ENCODE data around the gene TAF1C.

The TAF1C gene, protein sequence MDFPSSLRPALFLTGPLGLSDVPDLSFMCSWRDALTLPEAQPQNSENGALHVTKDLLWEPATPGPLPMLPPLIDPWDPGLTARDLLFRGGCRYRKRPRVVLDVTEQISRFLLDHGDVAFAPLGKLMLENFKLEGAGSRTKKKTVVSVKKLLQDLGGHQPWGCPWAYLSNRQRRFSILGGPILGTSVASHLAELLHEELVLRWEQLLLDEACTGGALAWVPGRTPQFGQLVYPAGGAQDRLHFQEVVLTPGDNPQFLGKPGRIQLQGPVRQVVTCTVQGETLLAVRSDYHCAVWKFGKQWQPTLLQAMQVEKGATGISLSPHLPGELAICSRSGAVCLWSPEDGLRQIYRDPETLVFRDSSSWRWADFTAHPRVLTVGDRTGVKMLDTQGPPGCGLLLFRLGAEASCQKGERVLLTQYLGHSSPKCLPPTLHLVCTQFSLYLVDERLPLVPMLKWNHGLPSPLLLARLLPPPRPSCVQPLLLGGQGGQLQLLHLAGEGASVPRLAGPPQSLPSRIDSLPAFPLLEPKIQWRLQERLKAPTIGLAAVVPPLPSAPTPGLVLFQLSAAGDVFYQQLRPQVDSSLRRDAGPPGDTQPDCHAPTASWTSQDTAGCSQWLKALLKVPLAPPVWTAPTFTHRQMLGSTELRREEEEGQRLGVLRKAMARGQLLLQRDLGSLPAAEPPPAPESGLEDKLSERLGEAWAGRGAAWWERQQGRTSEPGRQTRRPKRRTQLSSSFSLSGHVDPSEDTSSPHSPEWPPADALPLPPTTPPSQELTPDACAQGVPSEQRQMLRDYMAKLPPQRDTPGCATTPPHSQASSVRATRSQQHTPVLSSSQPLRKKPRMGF

DNA sequence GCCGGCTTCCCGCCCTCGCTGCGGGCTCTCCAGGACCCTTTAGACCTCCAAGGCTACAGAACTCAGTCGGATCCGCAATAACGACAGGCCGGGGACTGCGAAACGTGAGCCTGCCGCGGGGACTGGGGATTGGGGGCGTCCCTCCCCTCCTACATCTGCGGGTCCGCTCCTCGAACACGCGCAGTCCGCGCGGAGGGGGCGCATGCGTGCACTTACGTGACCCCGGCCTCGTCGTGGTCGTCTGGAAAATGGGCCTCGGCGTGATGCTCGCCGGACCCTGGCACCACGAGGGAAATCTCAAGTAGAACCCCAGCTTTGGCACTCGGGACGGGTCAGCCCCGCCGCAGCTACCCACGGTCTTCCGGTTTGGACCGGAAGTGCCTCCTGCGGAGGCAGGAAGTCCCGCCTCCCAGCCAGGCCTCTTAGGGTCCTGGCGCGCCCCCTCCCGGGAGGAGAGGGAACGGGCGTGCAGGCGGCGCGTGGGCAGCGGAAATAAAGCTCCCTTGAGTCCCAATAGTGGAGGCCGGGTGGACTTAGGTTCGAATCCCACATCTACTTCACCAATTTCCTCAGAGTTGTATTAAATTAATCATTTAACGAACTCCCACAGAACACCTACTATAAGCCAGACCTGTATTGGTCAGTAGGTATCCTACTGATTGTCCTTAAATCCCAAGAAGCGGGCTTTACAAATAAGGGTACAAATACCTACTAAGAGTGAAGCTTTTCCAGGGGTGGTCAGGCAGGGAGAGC is at the start of gene TAF1C:
TSS of gene TAF1C (minus strand) at position 373 of the 753 bp plus-strand sequence. CDS start 2,069 bp downstream, outside the sequence.
- Histone ChIP-seq H3K36me3 (ENCODE audit: insufficient read depth, low read length) (peaks cover 10% of the 10 kb centered on the region; the same call in 1 of the 2 replicates), H3K79me2 (ENCODE audit: insufficient read depth, low read length) (peaks cover 46% of the 10 kb centered on the region), H4K20me1 (ENCODE audit: insufficient read depth, low read length, poor library complexity, severe bottlenecking) (peaks cover 14% of the 10 kb centered on the region), H3K4me1 (ENCODE audit: insufficient read depth, low read length, poor library complexity, severe bottlenecking) (peaks cover 12% of the 10 kb centered on the region), H2AFZ (ENCODE audit: low read length) (peak within 1 kb of the TSS; percentile 99), H3F3A (ENCODE audit: low read depth) (no peaks in the 10 kb centered on the region), H3K4me3 (ENCODE audit: low read length, poor library complexity, severe bottlenecking) (peak within 1 kb of the TSS; percentile 88), H3K27me3 (ENCODE audit: insufficient read depth, low read length, poor library complexity, severe bottlenecking) (no peaks in the 10 kb centered on the region), H3K9ac (ENCODE audit: low read depth, low read length, poor library complexity, severe bottlenecking) (peak within 1 kb of the TSS; percentile 85), H3K9me2 (replicated peaks; ENCODE audit: low read depth, low read length) (no peaks in the 10 kb centered on the region), H3K4me2 (ENCODE audit: low read depth, low read length, poor library complexity, severe bottlenecking) (peak within 1 kb of the TSS; percentile 88), H3K9me3 (ENCODE audit: insufficient read depth, low read depth, low read length) (no peaks in the 10 kb centered on the region)
- TF ChIP-seq, protein P1, sequence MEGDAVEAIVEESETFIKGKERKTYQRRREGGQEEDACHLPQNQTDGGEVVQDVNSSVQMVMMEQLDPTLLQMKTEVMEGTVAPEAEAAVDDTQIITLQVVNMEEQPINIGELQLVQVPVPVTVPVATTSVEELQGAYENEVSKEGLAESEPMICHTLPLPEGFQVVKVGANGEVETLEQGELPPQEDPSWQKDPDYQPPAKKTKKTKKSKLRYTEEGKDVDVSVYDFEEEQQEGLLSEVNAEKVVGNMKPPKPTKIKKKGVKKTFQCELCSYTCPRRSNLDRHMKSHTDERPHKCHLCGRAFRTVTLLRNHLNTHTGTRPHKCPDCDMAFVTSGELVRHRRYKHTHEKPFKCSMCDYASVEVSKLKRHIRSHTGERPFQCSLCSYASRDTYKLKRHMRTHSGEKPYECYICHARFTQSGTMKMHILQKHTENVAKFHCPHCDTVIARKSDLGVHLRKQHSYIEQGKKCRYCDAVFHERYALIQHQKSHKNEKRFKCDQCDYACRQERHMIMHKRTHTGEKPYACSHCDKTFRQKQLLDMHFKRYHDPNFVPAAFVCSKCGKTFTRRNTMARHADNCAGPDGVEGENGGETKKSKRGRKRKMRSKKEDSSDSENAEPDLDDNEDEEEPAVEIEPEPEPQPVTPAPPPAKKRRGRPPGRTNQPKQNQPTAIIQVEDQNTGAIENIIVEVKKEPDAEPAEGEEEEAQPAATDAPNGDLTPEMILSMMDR (conservative IDR thresholded peaks at IDR 0.05; ENCODE audit: low read length): peak; percentile 92
- no peak for TF ChIP-seq EZH2phosphoT487 (IDR thresholded peaks at IDR 0.05; ENCODE audit: borderline replicate concordance)

DNA sequence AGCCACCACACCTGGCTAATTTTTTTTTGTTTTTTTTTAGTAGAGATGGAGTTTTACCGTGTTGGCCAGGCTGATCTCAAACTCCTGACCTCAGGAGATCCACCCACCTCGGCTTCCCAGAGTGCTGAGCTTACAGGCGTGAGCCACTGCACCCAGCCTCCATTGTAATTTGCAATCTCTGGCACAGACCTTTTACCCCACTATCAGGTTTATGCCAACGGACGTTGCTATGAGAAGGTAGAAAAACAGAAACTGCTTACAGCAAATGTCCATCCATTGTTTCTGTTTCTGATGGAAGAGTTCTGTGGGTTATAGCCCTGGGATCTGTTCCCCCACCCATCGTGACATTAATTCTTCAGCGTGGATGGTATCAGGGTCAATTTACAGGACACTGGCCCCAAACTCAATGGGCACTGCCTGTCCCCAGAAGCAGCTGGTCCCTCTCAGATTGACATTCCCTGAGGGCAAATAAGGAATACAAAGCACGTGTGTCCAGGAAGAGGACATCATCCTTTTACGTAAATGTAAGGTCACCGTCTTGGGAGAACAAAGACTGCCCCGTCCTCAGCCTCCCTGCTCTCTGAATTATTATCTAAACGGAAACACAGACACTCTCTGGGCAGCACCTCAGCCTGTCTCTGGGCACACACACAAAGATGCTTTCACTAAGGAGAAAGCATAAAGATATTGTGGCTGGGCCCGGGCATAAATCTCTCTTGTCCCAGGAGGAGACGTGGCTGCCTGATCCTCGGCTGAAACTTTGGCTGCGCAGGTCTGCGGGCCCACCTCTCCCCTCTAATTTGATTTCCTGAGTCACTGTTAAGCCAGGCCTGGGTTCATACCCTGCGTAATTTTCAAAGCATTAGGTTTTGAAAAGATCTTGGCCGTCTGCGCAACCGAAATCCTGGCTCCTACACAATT is 47.7 kb upstream of the TAF1C start:
- H3K9me2 ChIP-seq (replicated peaks; ENCODE audit: low read depth, low read length): no peaks in the 10 kb centered on the region
- H2AFZ ChIP-seq (ENCODE audit: low read length): no peak overlapping the region
- H3K4me2 ChIP-seq (ENCODE audit: low read depth, low read length, poor library complexity, severe bottlenecking): no peak overlapping the region
- no peak overlapping the region for H3K4me3 ChIP-seq (ENCODE audit: low read length, poor library complexity, severe bottlenecking)
- H3K79me2 ChIP-seq (ENCODE audit: insufficient read depth, low read length): no peaks in the 10 kb centered on the region
- H3F3A ChIP-seq (ENCODE audit: low read depth): no peaks in the 10 kb centered on the region
- no peaks in the 10 kb centered on the region for H3K4me1 ChIP-seq (ENCODE audit: insufficient read depth, low read length, poor library complexity, severe bottlenecking)
- TF ChIP-seq EZH2phosphoT487 (IDR thresholded peaks at IDR 0.05; ENCODE audit: borderline replicate concordance): no peak
- TF ChIP-seq, protein P1 (conservative IDR thresholded peaks at IDR 0.05; ENCODE audit: low read length): no peak
- no peak overlapping the region for H3K9ac ChIP-seq (ENCODE audit: low read depth, low read length, poor library complexity, severe bottlenecking)
- no peaks in the 10 kb centered on the region for H3K27me3 ChIP-seq (ENCODE audit: insufficient read depth, low read length, poor library complexity, severe bottlenecking)
- H4K20me1 ChIP-seq (ENCODE audit: insufficient read depth, low read length, poor library complexity, severe bottlenecking): no peaks in the 10 kb centered on the region
- H3K9me3 ChIP-seq (ENCODE audit: insufficient read depth, low read depth, low read length): no peaks in the 10 kb centered on the region
- no peaks in the 10 kb centered on the region for H3K36me3 ChIP-seq (ENCODE audit: insufficient read depth, low read length)
